BE2C (cell line): ENCODE results near the gene PCP4.

Experiments used
- DNase-seq: peaks from one replicate; pipeline ENCODE4 v3.0.0-alpha.2; 2020
- H3K27me3 ChIP-seq: fragments of 250-450 bp; sonication (Bioruptor Pico); 2 replicates; pipeline ENCODE4 v1.5.1; 2020; ENCODE audit warnings: mild to moderate bottlenecking
- H3K36me3 ChIP-seq: fragments of 250-450 bp; sonication (Bioruptor Pico); 2 replicates; pipeline ENCODE4 v1.5.1; 2020; ENCODE audit warnings: mild to moderate bottlenecking
- H3K4me1 ChIP-seq: fragments of 250-450 bp; sonication (Bioruptor Pico); 2 replicates; pipeline ENCODE4 v1.5.1; 2020
- H3K4me3 ChIP-seq: 2 replicates; pipeline ENCODE4 v1.5.1; 2011; ENCODE audit warnings: low read depth, low read length
- H3K9me3 ChIP-seq: fragments of 250-450 bp; sonication (Bioruptor Pico); 2 replicates; pipeline ENCODE4 v1.5.1; 2020
- CTCF ChIP-seq: IDR thresholded peaks from 2 replicates; pipeline ENCODE4 v1.5.1; 2012; ENCODE audit warnings: mild to moderate bottlenecking, low read depth, low read length

PCP4 gene

DNA sequence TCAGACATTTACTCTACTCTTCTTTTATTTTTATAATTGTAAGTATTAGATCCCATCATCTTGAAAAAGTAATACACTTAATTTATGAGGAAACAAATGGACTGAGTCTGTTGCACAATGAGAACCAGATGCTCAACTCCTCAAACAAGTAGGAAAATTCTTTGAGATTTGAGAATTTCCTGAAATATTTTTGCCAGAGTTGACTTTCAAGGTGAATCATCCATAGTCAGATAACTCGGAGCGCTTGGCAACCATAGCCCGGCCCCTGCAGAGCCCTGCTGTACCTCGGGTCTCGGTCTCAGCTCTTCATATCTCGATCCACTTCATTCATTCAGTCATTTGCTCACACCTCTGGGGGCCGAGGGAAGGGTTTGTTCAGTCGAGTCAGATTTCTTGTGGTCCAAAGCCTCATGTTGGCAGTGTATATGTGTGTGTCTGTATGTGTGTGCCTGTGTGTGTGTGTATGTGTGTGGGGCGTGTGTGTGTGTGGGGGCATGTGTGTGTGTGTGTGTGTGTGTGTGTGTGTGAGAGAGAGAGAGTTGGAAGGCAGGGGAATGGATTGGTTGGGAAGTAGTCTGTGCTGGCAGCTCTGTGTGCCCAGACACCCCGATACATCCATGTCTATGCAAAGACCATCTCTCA is 18.1 kb upstream of the PCP4 start:
- no peaks in the 10 kb centered on the region for H3K9me3 ChIP-seq
- no peak overlapping the region for H3K4me3 ChIP-seq
- TF ChIP-seq CTCF, result no peak
- H3K36me3 ChIP-seq, result no peaks in the 10 kb centered on the region
- no peaks in the 10 kb centered on the region for H3K27me3 ChIP-seq
- DNase-seq, result no peak
- no peaks in the 10 kb centered on the region for H3K4me1 ChIP-seq

DNA sequence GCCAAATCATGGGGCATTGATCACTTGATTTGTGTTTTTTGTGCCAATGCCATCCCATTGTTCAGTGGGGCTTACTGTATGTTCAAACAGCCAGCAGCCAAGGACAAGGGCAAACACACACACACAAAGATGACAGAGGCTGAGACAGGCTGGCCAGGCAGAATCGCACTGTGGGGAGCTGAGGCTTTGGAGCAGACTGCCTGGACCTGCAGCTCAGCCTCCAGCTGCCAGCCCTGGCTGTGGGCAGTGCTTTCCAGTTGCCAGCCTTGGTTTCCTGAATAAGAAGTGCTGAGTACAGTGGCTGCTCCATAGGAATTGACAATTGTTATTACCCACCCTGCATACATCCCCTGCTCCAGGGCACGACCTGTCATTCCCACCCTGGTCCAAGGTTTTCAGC is 16.9 kb upstream of the PCP4 start:
- TF ChIP-seq CTCF, result no peak
- H3K4me3 ChIP-seq, result no peak overlapping the region
- no peaks in the 10 kb centered on the region for H3K4me1 ChIP-seq
- no peaks in the 10 kb centered on the region for H3K27me3 ChIP-seq
- no peaks in the 10 kb centered on the region for H3K9me3 ChIP-seq
- no peaks in the 10 kb centered on the region for H3K36me3 ChIP-seq
- DNase-seq, result no peak

- no peaks in the 10 kb centered on the region for H3K36me3 ChIP-seq
- TF ChIP-seq CTCF, result no peak
- no peaks in the 10 kb centered on the region for H3K27me3 ChIP-seq
- no peaks in the 10 kb centered on the region for H3K9me3 ChIP-seq
- no peak overlapping the region for H3K4me3 ChIP-seq
- DNase-seq, result no peak
- H3K4me1 ChIP-seq, result no peaks in the 10 kb centered on the region
These were observed 16.1 kb upstream of the PCP4 start for GRCh38 chr21:39851002-39851618.

- Histone ChIP-seq H3K4me1 (no peaks in the 10 kb centered on the region), H3K27me3 (no peaks in the 10 kb centered on the region), H3K9me3 (no peaks in the 10 kb centered on the region), H3K4me3 (no peak overlapping the region), H3K36me3 (no peaks in the 10 kb centered on the region)
- DNase-seq, result no peak
- TF ChIP-seq CTCF, result no peak
These were observed 15.1 kb upstream of the PCP4 start for GRCh38 chr21:39852021-39852721.

GRCh38 chr21:39852726-39853500 is 14.3 kb upstream of the PCP4 start:
- Histone ChIP-seq H3K27me3 (no peaks in the 10 kb centered on the region), H3K9me3 (no peaks in the 10 kb centered on the region), H3K4me1 (no peaks in the 10 kb centered on the region), H3K36me3 (no peaks in the 10 kb centered on the region), H3K4me3 (no peak overlapping the region)
- no peak for DNase-seq
- TF ChIP-seq CTCF, result no peak
